ENCODE data around the gene CASP5. TPM values are rescaled to one million over a fixed set of nuclear protein-coding genes. Genes with fewer than 3 reads are reported as not detected.

The CASP5 gene
- polyA plus RNA-seq, 1 donor from 2014 or later, result not detected

- Histone ChIP-seq H3K27me3 (ENCODE audit: insufficient read depth, low read depth, low read length) (no peaks in the 10 kb centered on the region), H3K36me3 (ENCODE audit: insufficient read depth, low read length) (no peaks in the 10 kb centered on the region), H3K9ac (ENCODE audit: low read length) (no peak overlapping the region), H3K9me3 (ENCODE audit: low read length) (no peaks in the 10 kb centered on the region), H3K4me3 (ENCODE audit: low read length) (no peak overlapping the region), H3F3A (ENCODE audit: insufficient read depth, low read length, poor library complexity, severe bottlenecking) (no peaks in the 10 kb centered on the region), H3K9me2 (ENCODE audit: insufficient read depth, low read length) (no peaks in the 10 kb centered on the region), H4K20me1 (ENCODE audit: insufficient read depth) (no peaks in the 10 kb centered on the region), H3K27ac (ENCODE audit: low read length) (no peak overlapping the region), H2AFZ (ENCODE audit: low read depth, low read length) (no peak overlapping the region), H3K79me2 (replicated peaks; ENCODE audit: insufficient read depth, low read length) (no peaks in the 10 kb centered on the region), H3K4me2 (ENCODE audit: low read length) (no peak overlapping the region)
- TF ChIP-seq RAD21 (conservative IDR thresholded peaks at IDR 0.05) (no peak), SMC3 (conservative IDR thresholded peaks at IDR 0.05; ENCODE audit: poor library complexity) (no peak)
Measured at GRCh38 chr11:105057432-105057831, 34.5 kb upstream of the CASP5 start.

DNA sequence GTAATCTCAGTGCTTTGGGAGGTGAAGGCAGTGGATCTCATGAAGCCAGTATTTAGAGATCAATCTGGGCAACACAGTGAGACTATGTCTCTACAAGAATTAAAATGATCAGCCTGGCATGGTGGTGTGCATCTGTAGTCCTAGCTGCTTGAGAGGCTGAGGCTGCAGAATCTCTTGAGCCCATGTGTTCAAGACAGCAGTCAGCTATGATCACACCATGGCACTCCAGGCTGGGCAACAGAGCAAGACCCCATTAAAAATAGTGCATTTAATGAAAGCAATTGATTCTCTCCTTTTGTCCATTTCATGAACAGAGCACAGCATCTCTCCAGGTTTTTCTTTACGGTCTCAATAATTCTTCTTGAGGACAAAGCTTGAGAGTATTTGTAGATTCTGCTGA, 33.5 kb upstream of the CASP5 start:
- Histone ChIP-seq H2AFZ (ENCODE audit: low read depth, low read length) (no peak overlapping the region), H3K27ac (ENCODE audit: low read length) (no peak overlapping the region), H3K27me3 (ENCODE audit: insufficient read depth, low read depth, low read length) (no peaks in the 10 kb centered on the region), H3K9me3 (ENCODE audit: low read length) (no peaks in the 10 kb centered on the region), H4K20me1 (ENCODE audit: insufficient read depth) (no peaks in the 10 kb centered on the region), H3K36me3 (ENCODE audit: insufficient read depth, low read length) (no peaks in the 10 kb centered on the region), H3K4me3 (ENCODE audit: low read length) (no peak overlapping the region), H3K9me2 (ENCODE audit: insufficient read depth, low read length) (no peaks in the 10 kb centered on the region), H3F3A (ENCODE audit: insufficient read depth, low read length, poor library complexity, severe bottlenecking) (no peaks in the 10 kb centered on the region), H3K9ac (ENCODE audit: low read length) (no peak overlapping the region), H3K79me2 (replicated peaks; ENCODE audit: insufficient read depth, low read length) (no peaks in the 10 kb centered on the region), H3K4me2 (ENCODE audit: low read length) (no peak overlapping the region)
- no peak for TF ChIP-seq SMC3 (conservative IDR thresholded peaks at IDR 0.05; ENCODE audit: poor library complexity)
- no peak for TF ChIP-seq MXI1 (conservative IDR thresholded peaks at IDR 0.05; ENCODE audit: poor library complexity, severe bottlenecking)
- no peak for TF ChIP-seq EZH2 (IDR thresholded peaks at IDR 0.05; ENCODE audit: borderline replicate concordance, insufficient read depth, low read length, poor library complexity, severe bottlenecking)
- no peak for TF ChIP-seq EP300 (conservative IDR thresholded peaks at IDR 0.05; ENCODE audit: poor library complexity, severe bottlenecking)

DNA sequence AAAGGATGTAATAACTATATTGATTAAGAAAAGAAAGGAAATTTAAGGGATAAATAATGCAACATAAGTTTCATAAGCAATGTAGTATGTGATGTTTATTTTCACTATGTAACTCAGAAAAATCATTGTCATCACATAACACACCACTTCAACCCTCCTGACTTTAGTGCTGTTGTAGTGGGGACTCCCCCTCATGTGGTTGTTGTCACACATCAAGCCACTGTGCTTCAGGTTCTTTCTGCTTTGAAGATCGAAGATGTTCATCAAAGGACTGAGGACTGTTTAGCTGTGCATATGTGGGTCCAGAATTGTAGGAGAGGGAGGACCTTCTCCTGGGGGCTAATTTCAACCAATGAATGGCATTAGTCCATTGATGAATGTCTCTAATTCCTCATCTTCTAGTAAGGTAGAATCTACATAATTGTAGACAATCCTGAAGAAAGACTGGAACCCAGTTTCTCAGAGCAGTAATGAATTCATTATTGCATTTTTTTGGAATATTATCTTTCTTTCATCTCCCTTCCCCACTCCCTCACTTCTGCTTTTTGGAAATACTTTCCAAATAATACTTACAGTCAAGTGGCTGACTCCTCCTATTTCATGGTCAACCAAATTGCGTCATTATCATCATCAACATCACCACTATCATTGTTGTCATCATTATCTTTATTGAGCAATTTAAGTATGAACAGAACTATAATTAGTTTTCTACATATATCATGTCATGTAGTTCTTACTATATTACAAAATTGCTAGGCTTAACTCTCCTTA, 31.9 kb upstream of the CASP5 start:
- H3K9ac ChIP-seq (ENCODE audit: low read length), result no peak overlapping the region
- no peaks in the 10 kb centered on the region for H3F3A ChIP-seq (ENCODE audit: insufficient read depth, low read length, poor library complexity, severe bottlenecking)
- H3K27ac ChIP-seq (ENCODE audit: low read length), result no peak overlapping the region
- TF ChIP-seq REST (IDR thresholded peaks at IDR 0.05; ENCODE audit: borderline replicate concordance) (no peak), TAF1 (IDR thresholded peaks at IDR 0.05; ENCODE audit: low read depth) (no peak), RAD21 (conservative IDR thresholded peaks at IDR 0.05) (no peak), EP300 (conservative IDR thresholded peaks at IDR 0.05; ENCODE audit: poor library complexity, severe bottlenecking) (no peak), EZH2 (IDR thresholded peaks at IDR 0.05; ENCODE audit: borderline replicate concordance, insufficient read depth, low read length, poor library complexity, severe bottlenecking) (no peak), POLR2AphosphoS5 (IDR thresholded peaks at IDR 0.05) (no peak), MXI1 (conservative IDR thresholded peaks at IDR 0.05; ENCODE audit: poor library complexity, severe bottlenecking) (no peak), SMC3 (conservative IDR thresholded peaks at IDR 0.05; ENCODE audit: poor library complexity) (no peak)
- TF ChIP-seq, protein P1, sequence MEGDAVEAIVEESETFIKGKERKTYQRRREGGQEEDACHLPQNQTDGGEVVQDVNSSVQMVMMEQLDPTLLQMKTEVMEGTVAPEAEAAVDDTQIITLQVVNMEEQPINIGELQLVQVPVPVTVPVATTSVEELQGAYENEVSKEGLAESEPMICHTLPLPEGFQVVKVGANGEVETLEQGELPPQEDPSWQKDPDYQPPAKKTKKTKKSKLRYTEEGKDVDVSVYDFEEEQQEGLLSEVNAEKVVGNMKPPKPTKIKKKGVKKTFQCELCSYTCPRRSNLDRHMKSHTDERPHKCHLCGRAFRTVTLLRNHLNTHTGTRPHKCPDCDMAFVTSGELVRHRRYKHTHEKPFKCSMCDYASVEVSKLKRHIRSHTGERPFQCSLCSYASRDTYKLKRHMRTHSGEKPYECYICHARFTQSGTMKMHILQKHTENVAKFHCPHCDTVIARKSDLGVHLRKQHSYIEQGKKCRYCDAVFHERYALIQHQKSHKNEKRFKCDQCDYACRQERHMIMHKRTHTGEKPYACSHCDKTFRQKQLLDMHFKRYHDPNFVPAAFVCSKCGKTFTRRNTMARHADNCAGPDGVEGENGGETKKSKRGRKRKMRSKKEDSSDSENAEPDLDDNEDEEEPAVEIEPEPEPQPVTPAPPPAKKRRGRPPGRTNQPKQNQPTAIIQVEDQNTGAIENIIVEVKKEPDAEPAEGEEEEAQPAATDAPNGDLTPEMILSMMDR (IDR thresholded peaks at IDR 0.05; ENCODE audit: poor library complexity, severe bottlenecking), result no peak
- no peaks in the 10 kb centered on the region for H3K36me3 ChIP-seq (ENCODE audit: insufficient read depth, low read length)
- no peak overlapping the region for H2AFZ ChIP-seq (ENCODE audit: low read depth, low read length)
- no peaks in the 10 kb centered on the region for H4K20me1 ChIP-seq (ENCODE audit: insufficient read depth)
- H3K9me2 ChIP-seq (ENCODE audit: insufficient read depth, low read length), result no peaks in the 10 kb centered on the region
- no peak overlapping the region for H3K4me2 ChIP-seq (ENCODE audit: low read length)
- no peak overlapping the region for H3K4me3 ChIP-seq (ENCODE audit: low read length)
- no peaks in the 10 kb centered on the region for H3K79me2 ChIP-seq (replicated peaks; ENCODE audit: insufficient read depth, low read length)
- H3K9me3 ChIP-seq (ENCODE audit: low read length), result no peaks in the 10 kb centered on the region
- no peaks in the 10 kb centered on the region for H3K27me3 ChIP-seq (ENCODE audit: insufficient read depth, low read depth, low read length)
